GM12878 (cell line): Measurements from ENCODE around the gene LCN12. TPM values are rescaled to one million over a fixed set of nuclear protein-coding genes. Genes with fewer than 3 reads are reported as not detected.

ENCODE experiments used
- BHLHE40 ChIP-seq, 2 experiments: fragments of 450-650 bp in 1 of 2; IDR thresholded peaks; 2 replicates each; pipeline ENCODE4 v1.6.1; 2011 to 2017; ENCODE audit warnings: low read depth in 2 of 2, borderline replicate concordance in 1 of 2, improper control_type of control experiment in 1 of 2, low read length in 1 of 2, mild to moderate bottlenecking in 1 of 2
- E2F8 ChIP-seq: fragments of 450-650 bp; IDR thresholded peaks from 2 replicates; pipeline ENCODE4 v1.6.1; 2018; ENCODE audit warnings: mild to moderate bottlenecking, low read depth, moderate library complexity; ENCODE audit not compliant: partially characterized antibody
- REST ChIP-seq: IDR thresholded peaks from 2 replicates; pipeline ENCODE4 v1.6.1; 2012; ENCODE audit warnings: mild to moderate bottlenecking, low read depth, low read length
- ZNF24 ChIP-seq: fragments of 450-650 bp; IDR thresholded peaks from 2 replicates; pipeline ENCODE4 v1.6.1; 2017; ENCODE audit warnings: antibody characterized with exemption, mild to moderate bottlenecking
- polyA plus RNA-seq, 11 experiments: library from polyadenylated mRNA; depleted of rRNA in 4 of 11; unstranded in 6 of 11; stranded (reverse) in 5 of 11; fragments of >200 nt; fragmentation: Nextera tagmentation in 4 of 11; fragmentation: Illumina TruSeq in 1 of 11; extraction: Ambion mirVana in 4 of 11; extraction: Trizol in 1 of 11; gene quantifications; 1 replicate in 1 of 11; 2 replicates in 10 of 11; pipeline versions ENCODE4 v1.2.1 to v1.2.3, GENCODE V29; 2011 to 2016; ENCODE audit warnings: inconsistent platforms in 2 of 11, missing spikeins in 2 of 11, low read depth in 1 of 11
- total RNA-seq, 4 experiments: library from RNA; depleted of rRNA in 3 of 4; stranded (reverse); fragments of >200 nt in 3 of 4; fragmentation: Illumina TruSeq in 1 of 4; extraction: Trizol in 1 of 4; gene quantifications; 2 replicates each; pipeline versions ENCODE4 v1.2.1 to v1.2.3, GENCODE V29; 2013 to 2021

LCN12 gene
- total and polyA plus RNA-seq, 10 of the 15 experiments (the other 5 are each of a cell fraction or from before 2014, with no cell fraction given) = 0.06 to 0.64 (median 0.40) TPM; not detected in 3

GRCh38 chr9:136949817-136950655, 2.0 kb upstream of the LCN12 start (continued):
- no peak for TF ChIP-seq ZNF24
- TF ChIP-seq E2F8 = no peak
- peak; percentile 74 to 98 for TF ChIP-seq BHLHE40 (IDR thresholded peaks at IDR 0.05; ENCODE audit: borderline replicate concordance in 1 of 2, low read depth in 2 of 2, low read length in 1 of 2)
- TF ChIP-seq REST = no peak
